HG03025 (cell line): Measurements from ENCODE around the gene IMPDH2.

Experiments used
- ATAC-seq: cut with Tn5 transposase; IDR thresholded peaks from one replicate; pipeline ENCODE4 v1.9.1; 2021; ENCODE audit warnings: mild to moderate bottlenecking, moderate library complexity; ENCODE audit not compliant: unreplicated experiment, low FRiP score

IMPDH2 gene

DNA sequence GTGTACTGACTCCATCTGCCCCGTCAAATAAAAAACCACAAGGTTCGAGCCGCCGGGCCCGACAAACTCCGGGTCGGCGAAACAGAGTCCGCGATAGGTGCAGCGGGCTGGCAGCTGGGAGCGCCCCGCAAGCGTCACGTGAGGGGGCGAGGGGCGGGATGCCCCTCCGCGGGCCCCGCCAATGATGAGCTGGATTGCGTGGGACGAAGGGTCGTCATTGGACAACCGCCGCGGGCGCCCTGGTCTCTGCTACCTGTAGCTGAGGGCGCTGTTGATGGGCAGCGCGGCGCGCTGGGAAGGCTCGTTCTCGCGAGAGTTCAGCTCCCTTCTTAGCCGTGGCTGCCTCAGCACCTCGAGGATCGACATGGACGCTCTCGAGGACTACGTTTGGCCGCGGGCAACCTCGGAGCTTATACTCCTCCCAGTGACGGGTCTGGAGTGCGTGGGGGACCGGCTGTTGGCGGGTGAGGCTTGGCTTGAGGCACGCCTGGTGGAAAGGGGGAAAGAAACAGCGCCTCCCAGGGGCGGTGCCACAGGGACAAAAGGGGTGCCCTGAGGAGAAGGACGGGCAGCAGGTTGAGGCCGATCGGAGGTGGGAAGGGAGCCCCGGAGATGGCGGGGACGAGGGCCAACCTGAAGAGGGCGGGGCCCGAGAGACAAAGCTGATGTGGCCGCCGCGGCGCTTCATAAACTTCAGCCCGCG, 22.0 kb downstream of the IMPDH2 start, which contains the start of gene WDR6:
TSS of gene WDR6 (plus strand) at position 324 of the 703 bp plus-strand sequence. CDS start at position 365, 41 bp downstream.
- peak; percentile 71 for ATAC-seq

DNA sequence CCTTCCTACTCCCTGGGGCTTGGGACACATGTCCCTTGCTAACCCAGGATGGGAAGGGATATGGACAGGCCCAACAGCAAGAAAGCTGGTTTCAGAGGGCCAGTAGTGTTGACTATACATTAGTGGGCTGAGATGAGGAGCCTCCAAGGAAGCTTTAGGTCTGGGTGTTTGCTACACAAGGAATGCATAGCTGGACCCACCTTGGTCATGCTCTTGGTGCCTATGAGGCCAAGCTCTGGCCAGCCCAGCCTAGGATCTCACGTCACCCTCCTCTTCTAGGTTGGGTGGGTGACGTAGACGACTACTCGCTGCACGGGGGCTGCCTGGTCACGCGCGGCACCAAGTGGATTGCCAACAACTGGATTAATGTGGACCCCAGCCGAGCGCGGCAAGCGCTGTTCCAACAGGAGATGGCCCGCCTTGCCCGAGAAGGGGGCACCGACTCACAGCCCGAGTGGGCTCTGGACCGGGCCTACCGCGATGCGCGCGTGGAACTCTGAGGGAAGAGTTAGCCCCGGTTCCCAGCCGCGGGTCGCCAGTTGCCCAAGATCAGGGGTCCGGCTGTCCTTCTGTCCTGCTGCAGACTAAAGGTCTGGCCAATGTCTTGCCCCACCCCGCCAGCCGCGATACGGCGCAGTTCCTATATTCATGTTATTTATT, 22.7 kb downstream of the IMPDH2 start:
- no peak for ATAC-seq

DNA sequence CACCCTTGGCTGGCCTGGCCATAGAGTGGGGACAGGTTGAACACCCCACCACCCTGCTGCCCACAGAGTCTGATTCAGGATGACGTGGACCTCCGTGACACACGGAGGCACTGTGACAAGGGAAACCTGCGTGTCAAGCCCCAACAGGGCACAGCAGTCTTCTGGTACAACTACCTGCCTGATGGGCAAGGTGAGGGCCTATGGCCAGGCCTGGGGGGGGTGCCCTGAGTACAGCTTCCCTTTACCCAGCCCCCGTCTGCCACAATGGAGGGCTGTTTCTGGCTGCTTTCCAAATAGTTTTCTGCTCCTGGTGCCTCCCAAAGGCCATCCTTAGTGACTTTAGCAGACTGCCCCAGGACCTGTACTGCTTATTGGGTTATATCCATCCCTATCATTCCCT, 23.2 kb downstream of the IMPDH2 start:
- ATAC-seq, result no peak

DNA sequence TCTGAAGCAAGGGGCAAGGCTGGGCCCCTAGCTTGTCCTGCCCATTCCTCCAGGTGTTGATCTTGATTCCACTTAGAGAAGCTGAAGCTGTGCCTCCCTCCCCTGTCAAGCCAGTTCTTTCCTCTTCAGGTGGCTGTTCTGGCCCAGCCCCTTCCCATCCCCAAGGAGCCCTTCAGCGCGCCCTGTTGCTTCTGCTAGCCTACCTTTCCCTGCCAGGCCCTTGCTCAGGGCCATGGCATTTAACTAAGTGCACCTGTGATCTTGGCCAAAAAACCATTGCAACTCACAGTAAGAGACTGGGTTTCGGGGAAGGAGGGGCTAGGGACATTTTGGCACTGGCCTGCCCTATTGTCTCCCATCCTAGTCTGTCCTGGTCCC, 23.9 kb downstream of the IMPDH2 start:
- no peak for ATAC-seq

DNA sequence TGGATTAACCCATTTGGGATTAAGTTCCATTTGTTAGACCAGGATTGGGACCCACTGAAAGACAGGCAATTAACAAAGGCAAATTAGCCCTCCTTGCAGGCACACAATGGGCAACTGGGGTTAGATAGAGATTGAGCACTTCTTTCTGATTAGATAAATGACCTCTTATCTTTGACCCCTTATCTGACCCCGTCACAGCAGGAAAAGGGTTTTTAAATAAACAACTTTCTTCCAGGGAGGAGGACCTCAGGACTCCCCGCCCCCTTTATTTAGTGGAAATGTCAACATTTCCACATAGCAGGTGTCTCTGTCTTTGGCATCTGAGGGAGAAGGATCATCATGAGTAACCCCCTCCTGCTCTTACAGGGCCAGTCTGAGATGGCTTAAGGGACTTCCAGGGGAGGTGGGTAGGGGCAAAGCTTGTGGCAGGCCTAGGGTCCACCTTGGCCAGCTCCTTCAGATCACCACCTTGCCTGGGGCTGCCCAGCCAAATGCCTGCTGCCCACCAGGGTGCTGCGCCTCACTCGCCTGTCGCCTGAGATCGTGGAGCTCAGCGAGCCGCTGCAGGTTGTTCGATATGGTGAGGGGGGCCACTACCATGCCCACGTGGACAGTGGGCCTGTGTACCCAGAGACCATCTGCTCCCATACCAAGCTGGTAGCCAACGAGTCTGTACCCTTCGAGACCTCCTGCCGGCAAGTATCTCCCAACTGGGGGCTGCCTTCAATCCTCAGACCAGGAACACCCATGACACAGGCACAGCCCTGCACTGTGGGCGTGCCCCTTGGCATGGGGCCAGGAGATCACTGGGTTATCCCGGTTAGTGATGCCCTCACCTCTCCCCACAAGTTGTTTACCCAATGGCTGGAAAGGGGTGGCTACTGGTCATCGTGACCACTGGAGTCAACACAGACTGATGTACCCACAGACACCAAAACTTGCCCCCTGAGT, 24.6 kb downstream of the IMPDH2 start:
- ATAC-seq, result no peak

DNA sequence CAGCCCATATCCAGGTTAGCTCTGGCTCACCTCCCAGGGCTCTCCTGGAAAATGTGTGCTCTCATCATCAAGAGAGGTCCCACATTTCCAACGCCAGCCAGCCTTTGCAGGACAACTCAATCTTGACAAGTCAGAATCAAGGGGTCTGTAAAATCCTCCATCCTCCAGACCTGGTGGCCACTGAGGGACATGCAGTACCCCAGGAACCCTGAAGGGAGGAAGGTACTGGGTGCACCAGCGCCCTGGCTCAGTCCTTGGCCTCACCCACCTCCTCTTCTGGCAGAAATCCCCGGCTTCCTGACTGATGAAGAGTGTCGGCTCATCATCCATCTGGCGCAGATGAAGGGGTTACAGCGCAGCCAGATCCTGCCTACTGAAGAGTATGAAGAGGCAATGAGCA, 28.0 kb downstream of the IMPDH2 start:
- ATAC-seq, result no peak

DNA sequence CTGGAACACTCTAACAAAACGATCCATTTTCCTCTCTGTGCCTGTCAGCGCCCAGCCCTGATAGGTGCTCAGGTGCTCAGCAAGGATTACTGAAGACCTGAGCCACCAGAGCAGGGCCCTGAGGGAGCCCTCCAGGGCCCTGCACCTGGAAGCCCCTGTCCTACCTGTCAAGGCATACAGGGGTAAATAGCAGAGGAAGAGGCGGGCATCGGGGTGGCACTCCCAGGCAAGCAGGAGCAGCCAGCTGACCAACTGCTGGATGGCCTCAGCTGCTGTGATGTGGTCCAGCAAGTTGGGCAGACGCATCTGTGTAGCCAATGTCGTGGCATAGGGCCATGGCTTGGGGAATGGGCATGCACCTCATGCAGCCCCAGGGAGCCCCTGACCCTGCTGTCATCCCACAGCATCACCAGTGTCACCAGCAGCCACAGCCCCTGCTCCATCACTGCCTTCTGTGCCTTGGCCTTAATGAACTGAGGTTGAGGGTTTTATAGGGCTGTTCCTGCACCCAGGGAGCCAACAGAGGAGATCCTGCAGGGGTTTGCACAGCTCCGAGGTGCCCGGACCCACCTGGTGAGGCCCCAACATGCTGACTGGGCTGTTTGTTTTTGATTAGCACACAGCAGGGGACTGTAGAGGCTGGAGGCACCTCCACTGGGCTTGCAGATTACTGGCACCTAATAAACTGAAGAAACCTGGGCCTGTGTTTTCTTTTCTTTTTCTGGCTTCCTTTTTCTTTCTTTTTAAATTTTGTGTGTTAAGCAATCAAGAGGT, 29.9 kb downstream of the IMPDH2 start:
- ATAC-seq, result no peak

DNA sequence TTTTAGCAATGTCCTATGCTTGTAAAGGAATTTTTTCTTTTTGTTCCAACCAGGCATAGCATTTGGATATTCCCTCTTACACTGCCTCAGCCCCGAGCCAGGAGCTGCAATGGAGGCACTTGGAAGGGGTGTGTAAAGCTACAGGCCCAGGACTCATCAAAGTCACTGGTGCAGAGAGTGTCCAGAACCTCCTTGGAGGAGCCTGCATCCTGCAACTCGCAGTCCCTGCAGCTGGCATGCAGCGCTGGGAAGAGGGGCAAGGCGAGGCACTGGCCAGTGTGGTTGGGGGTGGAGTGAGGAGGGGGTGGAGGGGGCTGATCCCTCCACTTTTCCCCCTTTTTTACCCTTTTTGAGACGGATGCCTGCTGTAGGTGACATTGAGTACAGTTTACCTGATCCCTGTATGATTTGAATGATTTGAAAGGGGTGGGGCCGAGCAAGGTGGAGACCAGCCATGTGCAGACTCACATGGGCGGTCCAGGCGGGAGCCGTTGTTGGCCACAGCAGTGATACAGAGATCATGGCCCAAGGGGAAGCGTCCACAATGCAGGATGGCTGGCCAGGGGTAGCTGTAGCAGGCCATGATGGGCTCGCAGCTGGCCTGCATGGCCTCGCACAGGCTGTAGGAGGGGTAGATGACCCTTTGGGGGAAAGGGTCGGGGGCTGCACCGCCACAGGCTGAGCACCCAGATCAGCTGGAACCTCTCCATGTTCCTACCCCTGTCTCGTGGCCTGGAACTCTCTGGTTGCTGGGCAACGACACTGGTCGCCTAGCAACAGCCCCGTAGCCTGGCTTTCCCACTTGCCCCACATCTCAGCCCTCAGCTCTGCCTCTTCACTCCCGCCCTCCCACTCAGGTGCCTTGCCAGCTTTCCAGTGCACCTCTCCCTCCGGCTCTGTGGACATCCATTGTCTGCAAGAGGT, 31.2 kb downstream of the IMPDH2 start:
- ATAC-seq, result no peak

DNA sequence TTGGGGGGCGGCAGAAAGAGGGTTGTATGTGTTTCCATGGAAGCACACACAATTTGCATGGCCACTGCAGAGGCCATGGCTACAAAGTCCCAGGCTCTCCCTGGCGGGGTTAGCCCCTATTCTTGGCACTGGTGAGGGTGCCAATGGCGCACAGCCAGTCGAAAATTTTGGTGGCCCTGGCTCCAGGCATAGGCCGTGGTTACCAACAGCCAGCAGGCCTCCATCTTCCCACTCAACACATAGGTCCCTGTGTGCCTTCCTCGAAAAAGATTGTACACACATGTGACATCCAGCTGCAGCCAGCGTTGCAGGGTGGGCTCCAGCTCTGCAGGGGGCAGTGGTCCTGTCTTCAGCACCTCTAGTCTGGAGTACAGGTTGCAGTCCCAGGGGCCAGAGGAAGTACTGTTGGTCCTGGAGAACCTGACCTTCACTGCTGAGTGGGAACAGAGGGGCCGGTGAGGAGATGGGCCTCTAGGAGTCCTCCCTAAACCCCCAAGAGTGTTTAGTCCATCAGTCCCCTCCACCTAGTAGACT, 32.0 kb downstream of the IMPDH2 start:
- no peak for ATAC-seq

DNA sequence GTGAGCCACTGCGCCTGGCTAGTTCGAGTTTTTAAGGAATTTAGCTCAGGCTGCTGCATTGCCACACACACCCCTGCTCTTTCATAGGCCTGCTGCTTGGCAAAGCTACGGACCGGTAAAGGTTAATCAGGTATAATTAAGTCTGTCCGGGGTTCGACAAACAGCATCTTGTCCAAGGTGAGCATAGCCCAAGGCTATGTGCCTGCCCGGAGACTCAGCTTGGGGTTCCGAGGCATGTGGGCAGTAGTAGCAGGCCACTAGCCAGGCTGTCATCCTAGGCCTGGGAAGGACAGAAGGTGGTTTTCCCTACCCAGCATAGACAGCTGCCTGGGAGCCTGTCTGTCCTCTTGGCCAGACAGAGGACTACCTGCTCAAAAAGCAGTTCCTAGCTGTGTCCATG, 32.6 kb downstream of the IMPDH2 start:
- no peak for ATAC-seq

DNA sequence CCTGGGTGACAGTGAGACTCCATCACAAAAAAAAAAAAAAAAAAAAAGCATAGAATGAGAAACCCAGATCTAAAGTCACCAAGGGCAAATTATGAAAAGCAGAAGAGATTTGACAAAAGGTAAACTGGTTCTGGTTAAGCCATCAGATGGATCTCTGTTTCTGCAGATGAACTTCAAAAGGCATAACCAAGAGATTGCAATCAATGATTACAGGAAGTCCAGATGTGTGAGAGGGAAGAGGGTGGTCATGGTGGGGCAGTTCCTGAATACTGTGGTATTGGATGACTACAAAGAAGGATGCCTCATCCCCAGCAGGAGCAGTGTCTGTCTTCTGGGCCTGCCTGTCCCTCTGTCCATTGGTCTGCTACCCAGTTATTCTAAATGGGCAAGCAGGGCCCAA, 35.4 kb downstream of the IMPDH2 start:
- ATAC-seq, result no peak

DNA sequence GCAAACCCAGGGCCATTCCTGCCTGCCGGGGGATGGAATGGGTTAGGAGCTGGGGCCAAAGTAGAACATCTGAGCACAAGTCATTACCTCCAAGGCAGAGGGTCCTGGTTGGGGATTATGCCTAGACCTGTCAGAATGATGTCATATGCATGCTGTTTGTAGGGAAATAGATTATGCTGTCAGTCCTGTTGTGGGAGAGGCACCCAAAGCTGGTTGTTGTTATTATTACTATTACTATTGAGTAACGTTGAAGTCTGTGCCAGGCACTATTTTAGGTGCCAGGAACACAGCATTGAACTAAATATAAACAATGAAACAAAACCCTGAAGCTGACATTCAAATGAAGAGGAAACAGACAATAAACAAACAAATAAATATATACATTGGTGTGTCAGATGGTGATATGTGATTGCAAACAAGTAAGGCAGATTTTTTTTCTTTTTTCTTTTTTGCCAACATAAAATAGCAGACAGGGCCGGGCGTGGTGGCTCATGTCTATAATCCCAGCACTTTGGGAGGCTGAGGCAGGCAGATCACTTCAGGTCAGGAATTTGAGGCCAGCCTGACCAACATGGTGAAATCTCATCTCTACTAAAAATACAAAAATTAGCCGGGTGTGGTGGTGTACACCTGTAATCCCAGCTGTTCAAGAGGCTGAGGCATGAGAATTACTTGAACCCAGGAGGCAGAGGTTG, 37.2 kb downstream of the IMPDH2 start:
- no peak for ATAC-seq

DNA sequence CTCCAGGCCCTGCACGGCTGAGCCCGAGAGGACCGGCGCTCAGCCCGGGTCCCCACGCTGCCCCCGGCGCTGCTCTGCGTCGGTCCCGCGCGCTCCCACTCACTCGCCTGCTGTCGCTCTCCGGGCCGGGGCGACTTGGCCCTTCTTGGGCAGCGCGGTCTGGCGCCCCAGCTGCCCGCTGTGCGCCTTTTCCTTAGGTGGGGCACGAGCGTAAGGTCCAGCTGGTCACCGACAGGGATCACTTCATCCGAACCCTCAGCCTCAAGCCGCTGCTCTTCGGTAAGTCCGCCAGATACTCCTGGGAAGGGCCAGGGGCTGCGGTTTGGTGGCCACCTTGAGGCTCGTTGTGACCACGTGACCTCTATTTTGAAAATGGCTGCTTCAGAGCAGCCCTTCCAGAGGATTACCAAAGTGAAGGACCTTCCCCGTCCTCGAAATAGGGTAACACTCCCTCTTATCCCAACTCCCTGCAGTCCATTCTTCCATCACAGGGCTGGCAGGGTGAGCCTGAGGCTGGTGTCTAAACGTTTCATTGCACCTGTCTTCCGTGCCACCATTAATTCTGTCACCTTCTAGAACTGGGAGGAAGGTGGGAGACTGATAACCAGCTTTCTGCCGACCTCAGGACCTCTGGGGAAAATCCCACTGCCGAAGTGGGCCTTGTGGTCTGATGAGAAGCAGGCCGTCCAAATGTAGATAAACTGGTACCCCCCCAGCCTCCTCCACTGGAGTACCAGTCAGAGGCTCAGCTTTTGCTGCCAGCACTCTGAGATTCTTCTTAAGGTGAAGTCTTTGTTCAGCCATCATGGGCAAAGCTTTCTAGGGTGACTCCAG, 38.3 kb downstream of the IMPDH2 start:
- ATAC-seq, result no peak

DNA sequence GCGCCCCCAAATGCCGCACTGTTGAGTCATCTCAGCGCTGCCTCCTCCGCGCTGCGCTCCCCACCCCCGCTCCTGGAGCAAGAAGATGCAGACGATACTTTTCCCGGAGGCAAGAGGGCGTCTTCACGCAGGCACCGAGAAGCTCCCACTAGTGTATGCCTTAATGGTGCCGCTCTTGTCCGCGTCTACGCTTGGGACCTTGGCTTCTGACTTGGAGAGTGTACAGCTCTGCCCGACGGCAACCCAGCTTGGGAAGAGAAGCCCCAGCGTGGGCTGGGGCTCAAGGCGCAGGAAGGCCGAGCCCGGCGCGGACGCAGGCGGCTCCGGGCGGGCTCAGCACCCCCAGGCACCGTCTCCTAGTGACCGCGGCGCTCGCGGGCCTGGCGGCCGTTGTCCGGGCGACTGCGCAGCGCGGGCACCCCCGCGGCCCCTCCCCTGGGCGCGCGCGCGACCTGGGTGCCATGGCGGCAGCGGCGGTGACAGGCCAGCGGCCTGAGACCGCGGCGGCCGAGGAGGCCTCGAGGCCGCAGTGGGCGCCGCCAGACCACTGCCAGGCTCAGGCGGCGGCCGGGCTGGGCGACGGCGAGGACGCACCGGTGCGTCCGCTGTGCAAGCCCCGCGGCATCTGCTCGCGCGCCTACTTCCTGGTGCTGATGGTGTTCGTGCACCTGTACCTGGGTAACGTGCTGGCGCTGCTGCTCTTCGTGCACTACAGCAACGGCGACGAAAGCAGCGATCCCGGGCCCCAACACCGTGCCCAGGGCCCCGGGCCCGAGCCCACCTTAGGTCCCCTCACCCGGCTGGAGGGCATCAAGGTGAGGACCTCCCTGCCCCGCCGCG, 39.2 kb downstream of the IMPDH2 start, which contains the start of gene P4HTM:
TSS of gene P4HTM (plus strand) at position 446 of the 840 bp plus-strand sequence. CDS start at position 462, 16 bp downstream.
- ATAC-seq, result peak; percentile 42

DNA sequence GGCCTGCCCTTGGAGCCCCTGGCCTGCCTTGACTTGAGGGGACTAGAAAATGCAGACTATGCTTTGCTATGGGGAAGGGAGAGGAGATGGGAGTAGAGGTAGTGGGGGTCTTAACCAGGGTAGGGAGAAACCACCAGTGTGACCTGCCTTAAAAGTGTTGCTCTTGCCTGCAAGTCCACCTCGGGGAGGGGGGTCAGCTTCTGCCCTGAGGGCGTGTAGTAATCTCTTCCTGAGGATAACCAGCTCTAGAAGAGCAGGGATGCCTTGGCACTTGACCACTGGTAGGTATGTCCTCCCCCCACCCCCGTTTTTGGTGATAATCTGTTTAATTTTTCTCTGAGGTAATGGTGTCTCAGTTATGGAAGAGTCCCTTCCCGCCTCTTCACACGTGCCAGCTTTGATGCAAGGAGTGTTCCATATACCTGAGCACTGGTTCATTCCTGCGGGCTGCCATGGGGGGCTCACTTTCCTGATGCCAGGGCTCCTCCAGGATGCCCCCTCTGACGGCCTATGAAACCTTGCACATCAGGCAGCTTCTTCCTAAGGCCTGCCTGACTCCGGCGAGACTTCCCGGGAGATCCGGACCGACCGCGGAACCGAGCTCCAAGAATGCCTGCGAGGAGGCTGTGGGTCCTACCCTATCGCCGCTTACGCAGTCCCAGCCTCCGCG, 39.9 kb downstream of the IMPDH2 start:
- ATAC-seq, result no peak

DNA sequence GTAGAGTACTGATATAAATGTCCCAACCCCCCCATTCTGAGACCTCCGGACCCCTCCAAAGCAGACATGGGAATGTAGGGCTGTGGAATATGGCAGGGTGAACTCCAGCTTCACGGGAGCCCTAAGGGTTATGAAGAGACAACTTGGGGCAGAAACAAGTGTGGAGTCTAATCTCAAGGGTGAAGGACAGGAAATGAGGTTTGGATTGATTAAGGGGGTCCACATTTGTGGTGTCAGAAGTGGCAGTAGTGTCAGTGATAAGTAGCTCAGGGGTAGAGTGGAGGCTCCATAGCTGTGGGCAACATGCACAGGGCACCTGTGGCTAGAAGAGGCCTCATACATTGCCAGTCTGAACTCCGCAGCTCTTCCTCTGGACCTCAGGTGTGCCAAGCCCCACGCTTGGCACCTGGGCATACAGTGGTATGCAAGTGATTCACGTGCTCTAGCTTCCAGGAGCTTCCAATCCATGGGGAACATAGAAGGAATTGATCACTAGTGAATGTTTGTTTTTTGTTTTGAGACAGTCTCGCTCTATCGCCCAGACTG, 43.3 kb downstream of the IMPDH2 start:
- ATAC-seq, result no peak
